Muscle layer of duodenum (tissue), 2 donors: ENCODE data around the gene TCF4.
"Not testable (repeated sequence)": the region's sequence is repeated elsewhere in the genome, so short reads cannot be mapped to it uniquely, and the experiment has no call there.

Experiments
- H3K27ac ChIP-seq: one replicate; pipeline ENCODE4 v1.7.0; 2013; ENCODE audit warnings: mild to moderate bottlenecking, low read length
- H3K27me3 ChIP-seq: one replicate; pipeline ENCODE4 v1.7.0; 2013; ENCODE audit warnings: low read depth, mild to moderate bottlenecking, control low read depth, low read length
- H3K36me3 ChIP-seq, 2 donors: one replicate each; pipeline ENCODE4 v1.7.0; 2013; ENCODE audit warnings: low read length in 2 of 2, control low read depth in 1 of 2, mild to moderate bottlenecking in 1 of 2; ENCODE audit not compliant: insufficient read depth in 2 of 2, control insufficient read depth in 1 of 2
- H3K4me1 ChIP-seq, 2 donors: one replicate each; pipeline ENCODE4 v1.7.0; 2013; ENCODE audit warnings: low read length in 2 of 2, mild to moderate bottlenecking in 2 of 2, control low read depth in 1 of 2, moderate library complexity in 1 of 2; ENCODE audit not compliant: insufficient read depth in 2 of 2, control insufficient read depth in 1 of 2
- H3K4me3 ChIP-seq, 2 donors: one replicate each; pipeline ENCODE4 v1.7.0; 2013; ENCODE audit warnings: low read length in 2 of 2, low read depth in 1 of 2, mild to moderate bottlenecking in 1 of 2
- H3K9me3 ChIP-seq, 2 donors: one replicate each; pipeline ENCODE4 v1.7.0; 2013; ENCODE audit warnings: low read length in 2 of 2, control low read depth in 1 of 2, mild to moderate bottlenecking in 1 of 2; ENCODE audit not compliant: control insufficient read depth in 1 of 2
- donor health status: healthy.

TCF4 gene

DNA sequence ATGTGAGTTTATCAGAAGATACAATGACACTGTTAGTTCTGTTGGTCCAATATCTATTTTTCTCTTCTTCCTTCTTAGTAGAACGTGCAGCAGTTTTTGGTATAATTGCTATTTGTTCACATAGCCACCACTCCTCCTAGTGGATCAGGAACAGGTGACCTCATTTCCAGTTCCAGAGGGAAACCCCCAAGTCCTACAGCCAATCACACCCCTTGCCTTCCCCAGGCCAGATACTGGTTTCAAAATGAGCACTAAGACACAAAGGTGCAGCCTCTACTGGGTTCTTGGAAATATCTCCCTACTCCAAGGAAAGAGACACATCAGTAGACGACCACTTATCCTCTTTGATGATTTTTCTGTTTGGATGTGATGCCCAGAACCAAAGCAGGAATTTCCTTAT, 103.2 kb downstream of the TCF4 start:
- Histone ChIP-seq H3K9me3 (no peaks in the 10 kb centered on the region), H3K4me1 (peaks cover 0 to 17% of the 10 kb centered on the region in 2 donors), H3K4me3 (no peak overlapping the region), H3K36me3 (no peaks in the 10 kb centered on the region), H3K27ac (no peak overlapping the region), H3K27me3 (no peaks in the 10 kb centered on the region)

DNA sequence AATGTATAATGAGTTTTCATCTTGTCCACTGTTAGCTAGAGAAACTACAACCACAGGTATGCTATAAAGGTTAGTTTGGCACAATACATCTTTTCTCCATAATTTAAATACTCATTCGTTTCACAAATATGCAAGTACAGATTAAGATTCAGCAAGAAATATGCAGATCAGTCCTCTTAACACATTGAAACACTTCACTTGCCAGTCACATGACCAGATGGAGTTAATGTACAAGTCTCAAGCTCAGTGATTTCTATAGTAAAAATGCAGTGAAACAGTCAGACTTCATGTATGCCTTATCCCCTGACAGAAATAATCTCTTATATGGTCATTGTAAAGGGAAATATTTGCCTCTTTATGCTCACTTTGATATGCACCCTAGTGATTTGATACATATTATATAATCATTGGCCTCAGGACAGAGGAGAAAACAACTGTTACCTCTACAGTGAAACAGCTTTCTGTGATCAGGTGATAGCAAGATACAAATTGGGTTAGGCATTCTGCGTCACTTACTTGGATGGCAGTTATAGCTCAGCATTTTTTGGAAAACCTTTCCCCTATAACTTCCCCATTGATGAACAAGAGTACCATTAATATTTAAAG, 104.6 kb downstream of the TCF4 start:
- Histone ChIP-seq H3K9me3 (no peaks in the 10 kb centered on the region), H3K27me3 (no peaks in the 10 kb centered on the region), H3K4me3 (no peak overlapping the region), H3K27ac (no peak overlapping the region), H3K4me1 (peaks cover 0 to 10% of the 10 kb centered on the region in 2 donors), H3K36me3 (no peaks in the 10 kb centered on the region)

DNA sequence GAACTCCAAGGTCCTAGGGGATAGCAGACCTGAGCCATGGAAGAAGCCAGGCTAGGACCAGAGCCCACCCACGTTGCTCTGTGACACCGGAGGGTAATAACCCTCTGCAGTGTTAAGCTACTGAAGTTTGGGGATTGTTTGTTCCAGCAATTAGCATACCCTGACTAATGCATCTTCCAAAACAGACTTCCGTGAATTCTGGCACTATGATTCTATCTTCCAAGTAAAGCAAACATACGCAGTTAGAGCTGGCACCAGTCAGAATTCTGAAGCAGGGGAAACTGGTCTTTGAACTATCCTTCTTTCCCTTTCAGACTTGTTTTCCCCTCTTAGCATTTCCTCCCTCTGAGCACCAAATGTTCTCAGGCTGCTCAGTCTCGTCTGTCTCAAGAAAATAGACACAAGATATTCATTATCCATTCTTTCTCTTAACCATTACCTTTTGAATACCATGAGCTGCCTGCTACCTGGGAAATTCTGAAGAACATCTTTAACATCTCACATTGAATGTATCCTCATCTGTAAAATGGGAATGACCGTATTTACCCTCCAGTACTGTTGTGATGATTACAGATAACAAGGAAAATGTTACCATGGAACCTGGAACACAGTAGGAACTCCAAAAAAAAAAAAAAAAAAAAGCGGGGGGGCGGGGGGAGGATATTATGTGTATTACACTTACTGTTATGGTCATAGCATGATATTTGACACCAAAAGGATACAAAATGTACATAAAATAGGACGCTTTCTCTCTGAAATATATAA, 108.2 kb downstream of the TCF4 start:
- Histone ChIP-seq H3K27me3 (no peaks in the 10 kb centered on the region), H3K36me3 (no peaks in the 10 kb centered on the region), H3K27ac (no peak overlapping the region), H3K4me1 (peaks cover 0 to 5% of the 10 kb centered on the region in 2 donors), H3K4me3 (no peak overlapping the region), H3K9me3 (no peaks in the 10 kb centered on the region)

- Histone ChIP-seq H3K4me1 (peaks cover 0 to 5% of the 10 kb centered on the region in 2 donors), H3K36me3 (no peaks in the 10 kb centered on the region), H3K27me3 (no peaks in the 10 kb centered on the region), H3K27ac (peak overlapping the region; percentile 92), H3K4me3 (peak overlapping the region; percentile 70 to 76), H3K9me3 (no peaks in the 10 kb centered on the region)
Measured at GRCh38 chr18:55477860-55478581, 110.0 kb downstream of the TCF4 start.

GRCh38 chr18:55477499-55477859, 110.5 kb downstream of the TCF4 start:
- no peaks in the 10 kb centered on the region for H3K9me3 ChIP-seq
- peaks cover 0 to 5% of the 10 kb centered on the region in 2 donors for H3K4me1 ChIP-seq
- H3K36me3 ChIP-seq: no peaks in the 10 kb centered on the region
- peak overlapping the region; percentile 70 to 76 for H3K4me3 ChIP-seq
- peak overlapping the region; percentile 92 for H3K27ac ChIP-seq
- H3K27me3 ChIP-seq: no peaks in the 10 kb centered on the region

DNA sequence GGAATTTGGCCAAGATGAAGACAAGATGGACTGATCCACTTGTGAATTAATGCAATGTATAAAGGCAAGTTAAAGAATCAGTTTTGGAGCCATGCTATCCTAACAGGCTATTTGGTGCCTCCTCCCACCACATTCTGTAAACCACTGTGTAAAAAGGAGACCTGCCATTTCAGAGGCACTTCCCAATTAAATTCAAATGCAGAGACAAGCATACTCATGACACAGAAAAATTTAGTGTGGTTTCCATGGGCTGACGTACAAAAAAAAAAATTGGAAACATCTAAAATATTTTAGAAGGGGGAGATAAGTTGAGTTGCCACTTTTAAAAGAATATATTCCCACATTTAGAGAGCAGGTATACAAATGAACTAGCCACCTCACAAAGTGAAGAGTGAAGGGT, 112.1 kb downstream of the TCF4 start:
- no peak overlapping the region for H3K27ac ChIP-seq
- H3K27me3 ChIP-seq: no peaks in the 10 kb centered on the region
- no peaks in the 10 kb centered on the region for H3K36me3 ChIP-seq
- peaks cover 0 to 5% of the 10 kb centered on the region in 2 donors for H3K4me1 ChIP-seq
- H3K9me3 ChIP-seq: no peaks in the 10 kb centered on the region
- H3K4me3 ChIP-seq: no peak overlapping the region

DNA sequence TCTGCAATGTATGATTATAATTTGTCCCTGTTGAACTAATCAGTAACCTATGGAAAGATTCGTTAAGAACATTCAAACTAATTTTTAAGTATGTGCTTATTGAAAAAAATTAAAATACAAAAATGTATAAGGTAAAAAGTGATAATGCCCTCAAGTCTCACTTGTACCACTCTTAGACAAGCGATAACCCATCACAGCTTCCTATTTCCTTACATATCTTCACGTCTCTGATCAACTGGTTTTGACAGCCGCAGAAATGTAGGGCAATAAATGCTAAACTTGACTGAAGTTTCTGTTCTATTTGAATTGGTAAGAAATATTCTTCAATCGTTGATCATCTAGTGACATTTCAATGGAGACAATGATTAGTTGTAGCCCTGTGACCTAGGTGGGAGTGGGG, 112.5 kb downstream of the TCF4 start:
- Histone ChIP-seq H3K9me3 (no peaks in the 10 kb centered on the region), H3K27ac (no peak overlapping the region), H3K36me3 (no peaks in the 10 kb centered on the region), H3K27me3 (no peaks in the 10 kb centered on the region), H3K4me1 (peaks cover 0 to 5% of the 10 kb centered on the region in 2 donors), H3K4me3 (no peak overlapping the region)

GRCh38 chr18:55473560-55473959, 114.4 kb downstream of the TCF4 start:
- H3K9me3 ChIP-seq: no peaks in the 10 kb centered on the region
- H3K4me1 ChIP-seq: peaks cover 0 to 5% of the 10 kb centered on the region in 2 donors
- no peak overlapping the region for H3K27ac ChIP-seq
- H3K36me3 ChIP-seq: no peaks in the 10 kb centered on the region
- H3K27me3 ChIP-seq: no peaks in the 10 kb centered on the region
- H3K4me3 ChIP-seq: no peak overlapping the region

DNA sequence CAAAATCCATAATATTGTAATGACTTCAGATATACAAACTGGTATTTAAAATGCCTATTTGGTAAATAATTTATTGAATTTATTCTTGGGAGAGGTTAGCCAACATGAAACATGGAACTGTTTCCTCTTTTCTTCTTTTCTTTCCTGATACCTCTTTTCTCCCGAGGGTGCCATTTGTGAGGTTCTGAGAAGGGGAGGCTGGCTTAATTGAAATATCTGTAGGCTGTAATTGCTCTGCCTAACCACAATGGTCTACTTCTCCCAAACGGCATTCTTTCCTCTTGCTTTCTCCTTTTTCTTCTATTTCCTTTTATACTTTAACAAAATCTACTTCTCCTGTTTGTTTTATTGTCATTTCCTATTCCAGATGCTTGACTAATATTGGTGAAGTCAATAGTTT, 114.9 kb downstream of the TCF4 start:
- Histone ChIP-seq H3K9me3 (no peaks in the 10 kb centered on the region), H3K4me1 (peaks cover 0 to 5% of the 10 kb centered on the region in 2 donors), H3K27me3 (no peaks in the 10 kb centered on the region), H3K27ac (no peak overlapping the region), H3K36me3 (no peaks in the 10 kb centered on the region), H3K4me3 (no peak overlapping the region)

GRCh38 chr18:55470826-55471225, 117.2 kb downstream of the TCF4 start:
- Histone ChIP-seq H3K4me3 (no peak overlapping the region), H3K36me3 (no peaks in the 10 kb centered on the region), H3K4me1 (no peaks in the 10 kb centered on the region), H3K9me3 (no peaks in the 10 kb centered on the region), H3K27me3 (no peaks in the 10 kb centered on the region), H3K27ac (no peak overlapping the region)

DNA sequence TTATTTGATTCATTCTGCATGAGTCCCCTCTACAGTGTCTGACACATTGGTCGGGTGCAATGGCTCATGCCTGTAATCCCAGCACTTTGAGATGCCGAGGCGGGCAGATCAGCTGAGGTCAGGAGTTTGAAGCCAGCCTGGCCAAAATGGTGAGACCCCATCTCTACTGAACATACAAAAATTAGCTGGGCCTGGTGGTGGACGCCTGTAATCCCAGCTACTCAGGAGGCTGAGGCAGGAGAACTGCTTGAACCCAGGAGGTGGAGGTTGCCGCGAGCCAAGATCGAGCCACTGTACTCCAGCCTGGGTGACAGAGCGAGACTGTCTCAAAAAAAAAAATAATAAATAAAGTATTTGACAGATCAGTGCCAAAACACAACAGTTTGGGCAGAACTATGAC, 118.9 kb downstream of the TCF4 start:
- H3K4me1 ChIP-seq, H3K4me3 ChIP-seq, H3K27ac ChIP-seq, H3K27me3 ChIP-seq, H3K36me3 ChIP-seq, H3K9me3 ChIP-seq: not testable (repeated sequence)
